Neural progenitor cell (in vitro differentiated cells): ENCODE measurements around the gene AJAP1. TPM values are rescaled to one million over a fixed set of nuclear protein-coding genes. Genes with fewer than 3 reads are reported as not detected.

Experiments
- DNase-seq: peaks from one replicate; pipeline ENCODE4 v3.0.0-alpha.2; 2016; ENCODE audit warnings: low spot score
- H2AFZ ChIP-seq: fragments of 200-600 bp; sonication (generic); replicated peaks from 2 replicates; pipeline ENCODE4 v1.6.1; 2016; ENCODE audit warnings: antibody characterized with exemption
- H3F3A ChIP-seq: fragments of 200-600 bp; sonication (generic); 2 replicates; pipeline ENCODE4 v1.6.1; 2016; ENCODE audit warnings: antibody characterized with exemption, low read depth
- H3K27ac ChIP-seq: fragments of 200-600 bp; sonication (generic); 2 replicates; pipeline ENCODE4 v1.5.1; 2016; ENCODE audit warnings: mild to moderate bottlenecking
- H3K27me3 ChIP-seq: fragments of 200-600 bp; sonication (generic); 2 replicates; pipeline ENCODE4 v1.6.1; 2016; ENCODE audit warnings: mild to moderate bottlenecking, moderate library complexity
- H3K36me3 ChIP-seq: fragments of 200-600 bp; sonication (generic); 2 replicates; pipeline ENCODE4 v1.5.1; 2016
- H3K4me1 ChIP-seq: fragments of 200-600 bp; sonication (generic); 2 replicates; pipeline ENCODE4 v1.6.1; 2016; ENCODE audit warnings: mixed run types
- H3K4me2 ChIP-seq: fragments of 200-600 bp; sonication (generic); 2 replicates; pipeline ENCODE4 v1.6.1; 2016
- H3K4me3 ChIP-seq: fragments of 200-600 bp; sonication (generic); 2 replicates; pipeline ENCODE4 v1.5.1; 2016
- H3K79me2 ChIP-seq: fragments of 200-600 bp; sonication (generic); 2 replicates; pipeline ENCODE4 v1.6.1; 2016; ENCODE audit warnings: low read depth
- H3K9ac ChIP-seq: fragments of 200-600 bp; sonication (generic); 2 replicates; pipeline ENCODE4 v1.6.1; 2016
- H3K9me3 ChIP-seq: fragments of 200-600 bp; sonication (generic); 2 replicates; pipeline ENCODE4 v1.5.1; 2016; ENCODE audit warnings: low read depth
- H4K20me1 ChIP-seq: fragments of 200-600 bp; sonication (generic); 2 replicates; pipeline ENCODE4 v1.6.1; 2016; ENCODE audit warnings: low read depth
- H3K27ac Mint-ChIP-seq: 3 replicates; pipeline ENCODE4 v1.8.0; 2021; ENCODE audit warnings: mixed read lengths
- H3K27me3 Mint-ChIP-seq: 2 replicates; pipeline ENCODE4 v1.8.0; 2022; ENCODE audit warnings: low read depth, mild to moderate bottlenecking, inconsistent platforms, moderate library complexity, mixed read lengths; ENCODE audit not compliant: insufficient read depth
- H3K36me3 Mint-ChIP-seq: 3 replicates; pipeline ENCODE4 v1.8.0; 2021; ENCODE audit warnings: mixed read lengths
- H3K4me1 Mint-ChIP-seq: 3 replicates; pipeline ENCODE4 v1.8.0; 2021; ENCODE audit warnings: mixed read lengths
- H3K4me3 Mint-ChIP-seq: 3 replicates; pipeline ENCODE4 v1.8.0; 2021; ENCODE audit warnings: mild to moderate bottlenecking, moderate library complexity, mixed read lengths
- H3K9me3 Mint-ChIP-seq: 3 replicates; pipeline ENCODE4 v1.8.0; 2020; ENCODE audit warnings: mixed read lengths
- EZH2 ChIP-seq: fragments of 200-600 bp; sonication (generic); IDR thresholded peaks from 2 replicates; pipeline ENCODE4 v1.6.1; 2017; ENCODE audit warnings: antibody characterized with exemption, mild to moderate bottlenecking, moderate library complexity
- EZH2phosphoT487 ChIP-seq: fragments of 200-600 bp; sonication (generic); IDR thresholded peaks from 2 replicates; pipeline ENCODE4 v1.6.1; 2017; ENCODE audit warnings: antibody characterized with exemption
- total RNA-seq: library from RNA; depleted of rRNA; stranded (reverse); fragments of >200 nt; gene quantifications from 2 replicates; pipeline ENCODE4 v1.2.3, GENCODE V29; 2015; ENCODE audit warnings: low replicate concordance
- TF ChIP-seq, protein P1 (sequence below): fragments of 200-600 bp; sonication (generic); IDR thresholded peaks from 2 replicates; pipeline ENCODE4 v1.5.1; 2017; ENCODE audit warnings: antibody characterized with exemption, mild to moderate bottlenecking

The AJAP1 gene
- total RNA-seq, 1 donor from 2014 or later = 0.21 TPM

DNA sequence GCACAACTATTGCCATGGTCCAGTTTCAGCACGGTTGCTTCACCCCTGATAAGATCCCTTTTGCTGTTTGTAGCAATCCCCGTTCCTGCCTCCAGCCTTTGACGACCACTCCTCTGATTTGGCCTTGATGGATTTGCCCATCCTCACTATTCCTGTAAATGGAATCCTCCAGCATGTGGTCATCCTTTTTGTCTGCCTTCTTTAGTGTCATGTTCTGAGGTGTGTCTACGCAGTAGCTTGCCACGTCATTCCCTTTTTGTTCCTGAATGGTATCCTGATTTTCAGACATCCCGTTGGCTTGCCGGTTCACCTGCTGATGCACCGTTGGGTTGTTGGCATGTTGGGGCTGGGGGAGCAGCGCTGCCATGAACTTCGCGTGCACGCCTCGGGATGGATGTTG is 7.8 kb downstream of the AJAP1 start:
- Histone ChIP-seq H3F3A (peaks cover 16% of the 10 kb centered on the region), H3K9me3 (no peaks in the 10 kb centered on the region), H3K27me3 (peaks cover 33% of the 10 kb centered on the region), H4K20me1 (peaks cover 6% of the 10 kb centered on the region), H3K4me1 (peaks cover 22% of the 10 kb centered on the region), H3K4me3 (no peak overlapping the region), H3K36me3 (no peaks in the 10 kb centered on the region), H3K79me2 (no peaks in the 10 kb centered on the region), H3K4me2 (no peak overlapping the region), H3K9ac (no peak overlapping the region), H2AFZ (no peak overlapping the region), H3K27ac (no peak overlapping the region)
- H3K4me1 Mint-ChIP-seq = peaks cover 48% of the 10 kb centered on the region
- no peak for DNase-seq
- H3K36me3 Mint-ChIP-seq = peaks cover 11% of the 10 kb centered on the region
- H3K27me3 Mint-ChIP-seq = peaks cover 12% of the 10 kb centered on the region
- peaks cover 12% of the 10 kb centered on the region for H3K9me3 Mint-ChIP-seq
- peak overlapping the region; percentile 55 for H3K4me3 Mint-ChIP-seq
- TF ChIP-seq, protein P1, sequence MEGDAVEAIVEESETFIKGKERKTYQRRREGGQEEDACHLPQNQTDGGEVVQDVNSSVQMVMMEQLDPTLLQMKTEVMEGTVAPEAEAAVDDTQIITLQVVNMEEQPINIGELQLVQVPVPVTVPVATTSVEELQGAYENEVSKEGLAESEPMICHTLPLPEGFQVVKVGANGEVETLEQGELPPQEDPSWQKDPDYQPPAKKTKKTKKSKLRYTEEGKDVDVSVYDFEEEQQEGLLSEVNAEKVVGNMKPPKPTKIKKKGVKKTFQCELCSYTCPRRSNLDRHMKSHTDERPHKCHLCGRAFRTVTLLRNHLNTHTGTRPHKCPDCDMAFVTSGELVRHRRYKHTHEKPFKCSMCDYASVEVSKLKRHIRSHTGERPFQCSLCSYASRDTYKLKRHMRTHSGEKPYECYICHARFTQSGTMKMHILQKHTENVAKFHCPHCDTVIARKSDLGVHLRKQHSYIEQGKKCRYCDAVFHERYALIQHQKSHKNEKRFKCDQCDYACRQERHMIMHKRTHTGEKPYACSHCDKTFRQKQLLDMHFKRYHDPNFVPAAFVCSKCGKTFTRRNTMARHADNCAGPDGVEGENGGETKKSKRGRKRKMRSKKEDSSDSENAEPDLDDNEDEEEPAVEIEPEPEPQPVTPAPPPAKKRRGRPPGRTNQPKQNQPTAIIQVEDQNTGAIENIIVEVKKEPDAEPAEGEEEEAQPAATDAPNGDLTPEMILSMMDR = no peak
- TF ChIP-seq EZH2phosphoT487 (no peak), EZH2 (no peak)
- H3K27ac Mint-ChIP-seq = no peak overlapping the region

DNA sequence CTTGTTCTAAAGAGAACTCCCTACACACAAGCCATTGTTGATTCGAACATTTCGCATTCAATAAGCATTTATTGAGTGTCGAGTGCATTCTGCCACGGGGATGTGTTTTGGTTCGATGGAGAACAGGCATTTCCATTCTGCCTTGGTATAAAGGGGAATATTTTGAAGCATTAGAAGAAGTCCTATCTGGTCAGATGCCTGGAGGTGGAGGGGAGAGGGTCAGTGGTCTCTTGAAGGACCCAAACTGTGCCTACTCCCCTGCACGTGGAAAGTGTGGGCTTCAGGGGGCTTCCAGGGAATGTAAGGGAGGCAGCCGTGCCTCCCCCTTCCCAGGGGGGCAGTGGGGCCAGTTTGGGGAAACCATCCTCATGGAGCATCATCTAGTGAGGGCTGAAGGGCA is 8.3 kb downstream of the AJAP1 start:
- Histone ChIP-seq H2AFZ (no peak overlapping the region), H3K27ac (no peak overlapping the region), H3F3A (peaks cover 14% of the 10 kb centered on the region), H3K4me3 (no peak overlapping the region), H3K4me1 (peaks cover 21% of the 10 kb centered on the region), H3K4me2 (no peak overlapping the region), H3K27me3 (peaks cover 28% of the 10 kb centered on the region), H3K79me2 (no peaks in the 10 kb centered on the region), H3K36me3 (no peaks in the 10 kb centered on the region), H3K9me3 (no peaks in the 10 kb centered on the region), H4K20me1 (peaks cover 3% of the 10 kb centered on the region), H3K9ac (no peak overlapping the region)
- DNase-seq = no peak
- Mint-ChIP-seq H3K27ac (no peak overlapping the region), H3K9me3 (peaks cover 17% of the 10 kb centered on the region), H3K4me1 (peaks cover 43% of the 10 kb centered on the region), H3K27me3 (peaks cover 12% of the 10 kb centered on the region), H3K36me3 (peaks cover 11% of the 10 kb centered on the region), H3K4me3 (peak overlapping the region; percentile 55)
- TF ChIP-seq EZH2phosphoT487 = no peak
- TF ChIP-seq, protein P1 = no peak
- no peak for TF ChIP-seq EZH2

DNA sequence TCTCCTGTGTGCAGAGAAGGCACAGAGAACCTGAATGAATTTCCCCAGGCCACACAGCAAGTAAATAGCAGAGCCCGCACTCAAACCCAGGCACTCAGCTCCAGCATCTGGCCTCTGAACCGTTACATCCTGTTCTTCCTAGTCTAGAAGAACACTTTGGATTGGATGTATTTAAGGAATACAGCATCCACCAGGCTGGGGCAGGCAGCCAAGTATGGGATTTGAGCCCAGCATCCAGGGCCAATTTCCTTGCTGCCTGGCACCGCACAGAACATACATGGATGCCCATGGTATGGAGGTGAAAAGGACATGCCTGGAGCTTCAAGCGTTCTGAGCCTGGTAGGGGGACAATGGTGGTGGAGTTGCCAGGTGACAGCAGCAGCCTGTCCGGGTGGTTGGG is 9.7 kb downstream of the AJAP1 start:
- H3K4me3 ChIP-seq = no peak overlapping the region
- no peak for DNase-seq
- TF ChIP-seq EZH2phosphoT487 = no peak
- Mint-ChIP-seq H3K27me3 (peaks cover 5% of the 10 kb centered on the region), H3K4me1 (peaks cover 29% of the 10 kb centered on the region), H3K9me3 (peaks cover 21% of the 10 kb centered on the region), H3K27ac (no peak overlapping the region), H3K36me3 (peaks cover 13% of the 10 kb centered on the region), H3K4me3 (no peak overlapping the region)
- no peaks in the 10 kb centered on the region for H4K20me1 ChIP-seq
- no peak overlapping the region for H3K4me2 ChIP-seq
- no peaks in the 10 kb centered on the region for H3K9me3 ChIP-seq
- no peak overlapping the region for H3K27ac ChIP-seq
- no peaks in the 10 kb centered on the region for H3K36me3 ChIP-seq
- peaks cover 7% of the 10 kb centered on the region for H3K4me1 ChIP-seq
- no peak overlapping the region for H2AFZ ChIP-seq
- H3F3A ChIP-seq = peaks cover 4% of the 10 kb centered on the region
- H3K9ac ChIP-seq = no peak overlapping the region
- H3K79me2 ChIP-seq = no peaks in the 10 kb centered on the region
- peaks cover 14% of the 10 kb centered on the region for H3K27me3 ChIP-seq

DNA sequence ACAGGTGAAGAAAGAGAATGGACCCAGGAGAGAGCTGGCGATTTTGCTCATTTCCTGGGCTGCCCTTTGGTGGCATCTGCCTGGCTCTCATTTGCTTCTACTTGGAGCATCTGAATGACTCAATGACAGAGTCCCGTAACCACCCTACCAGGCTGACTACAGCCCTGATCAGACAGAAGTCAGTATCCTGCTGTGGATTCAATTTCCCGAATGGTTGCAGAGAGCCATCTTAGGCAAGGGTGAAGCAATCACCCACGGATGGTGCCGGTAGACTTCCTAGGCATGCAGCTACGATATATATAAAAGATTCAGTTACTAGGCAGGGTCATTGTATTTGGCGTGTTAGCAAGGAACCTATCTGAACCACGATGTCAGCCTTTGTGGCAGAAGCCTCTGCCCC is 10.2 kb downstream of the AJAP1 start:
- Histone ChIP-seq H3K9me3 (no peaks in the 10 kb centered on the region), H3K9ac (no peak overlapping the region), H4K20me1 (no peaks in the 10 kb centered on the region), H3F3A (no peaks in the 10 kb centered on the region), H3K36me3 (no peaks in the 10 kb centered on the region), H3K27ac (no peak overlapping the region), H3K4me3 (no peak overlapping the region), H2AFZ (no peak overlapping the region), H3K4me1 (peaks cover 2% of the 10 kb centered on the region), H3K4me2 (no peak overlapping the region), H3K27me3 (peaks cover 9% of the 10 kb centered on the region), H3K79me2 (no peaks in the 10 kb centered on the region)
- H3K36me3 Mint-ChIP-seq = peaks cover 13% of the 10 kb centered on the region
- no peak overlapping the region for H3K4me3 Mint-ChIP-seq
- TF ChIP-seq EZH2phosphoT487 (no peak), EZH2 (no peak)
- TF ChIP-seq, protein P1 = no peak
- no peak for DNase-seq
- H3K27me3 Mint-ChIP-seq = peaks cover 7% of the 10 kb centered on the region
- H3K4me1 Mint-ChIP-seq = peaks cover 24% of the 10 kb centered on the region
- peaks cover 21% of the 10 kb centered on the region for H3K9me3 Mint-ChIP-seq
- no peak overlapping the region for H3K27ac Mint-ChIP-seq
